Posterior vena cava (tissue), 2 donors: ENCODE results near the gene PKNOX2. TPM values are rescaled to one million over a fixed set of nuclear protein-coding genes. Genes with fewer than 3 reads are reported as not detected.

ENCODE experiments used
- DNase-seq: peaks from one replicate; pipeline ENCODE4 v3.0.0-alpha.2; 2020; ENCODE audit warnings: low spot score
- intact Hi-C, 2 donors: fragments of 100-400 bp; cut with DNase I; formaldehyde crosslinking; loops; one replicate each; pipeline versions ENCODE4 v1.14.1 to v1.14.2; 2022 to 2023
- total RNA-seq, 2 donors: library from RNA; stranded (reverse); fragmentation: NEBNext Ultra II Directional; extraction: Animal tissue kit (Norgen Biotek cat#: 25700); gene quantifications; one replicate each; pipeline ENCODE4 v1.2.1, GENCODE V29; 2021
- donor health status: DM: yes; HTN: yes; CAD: no.
- donor health status: DM: yes; HTN: yes; CAD: no.

Gene PKNOX2
- total RNA-seq, 2 donors from 2014 or later = 8.2 to 8.3 TPM

- intact Hi-C loops = no loop called here
- no peak for DNase-seq
Observed at GRCh38 chr11:125449565-125449964, 285.0 kb downstream of the PKNOX2 start.

- intact Hi-C loops = no loop called here
- no peak for DNase-seq
Observed at GRCh38 chr11:125451400-125452124, 287.0 kb downstream of the PKNOX2 start.

- intact Hi-C loops = no loop called here
- DNase-seq = no peak
Observed at GRCh38 chr11:125452125-125452470, 287.5 kb downstream of the PKNOX2 start.

- intact Hi-C loops = no loop called here
- no peak for DNase-seq
Observed at GRCh38 chr11:125454047-125454446, 289.5 kb downstream of the PKNOX2 start.

- intact Hi-C loops = no loop called here
- no peak for DNase-seq
Observed at GRCh38 chr11:125455851-125456250, 291.3 kb downstream of the PKNOX2 start.

GRCh38 chr11:125457814-125458343, 293.3 kb downstream of the PKNOX2 start:
- peak; percentile 92 for DNase-seq
- intact Hi-C loops = no loop called here

GRCh38 chr11:125460275-125460674, 295.7 kb downstream of the PKNOX2 start:
- DNase-seq = no peak
- intact Hi-C loops = no loop called here

GRCh38 chr11:125463590-125464269, 299.2 kb downstream of the PKNOX2 start:
- intact Hi-C loops = no loop called here

GRCh38 chr11:125464270-125464662, 299.7 kb downstream of the PKNOX2 start:
- no peak for DNase-seq
- intact Hi-C loops = no loop called here

More at GRCh38 chr11:125463590-125464269, 299.2 kb downstream of the PKNOX2 start:
- no peak for DNase-seq

- no peak for DNase-seq
- intact Hi-C loops = no loop called here
Observed at GRCh38 chr11:125464666-125465065, 300.1 kb downstream of the PKNOX2 start.

GRCh38 chr11:125465255-125465654, 300.7 kb downstream of the PKNOX2 start:
- intact Hi-C loops = no loop called here
- no peak for DNase-seq

GRCh38 chr11:125465701-125466100, 301.1 kb downstream of the PKNOX2 start:
- no peak for DNase-seq
- intact Hi-C loops = no loop called here

- DNase-seq = no peak
- intact Hi-C loops = no loop called here
Observed at GRCh38 chr11:125468025-125468424, 303.5 kb downstream of the PKNOX2 start.

GRCh38 chr11:125468852-125469251, 304.3 kb downstream of the PKNOX2 start:
- DNase-seq = no peak
- intact Hi-C loops = no loop called here

GRCh38 chr11:125470355-125470754, 305.8 kb downstream of the PKNOX2 start:
- DNase-seq = no peak
- intact Hi-C loops = no loop called here

- intact Hi-C loops = no loop called here
- no peak for DNase-seq
Observed at GRCh38 chr11:125476721-125477120, 312.2 kb downstream of the PKNOX2 start.

- no peak for DNase-seq
- intact Hi-C loops = no loop called here
Observed at GRCh38 chr11:125479137-125479536, 314.6 kb downstream of the PKNOX2 start.

- intact Hi-C loops = no loop called here
- no peak for DNase-seq
Observed at GRCh38 chr11:125481531-125481930, 317.0 kb downstream of the PKNOX2 start.
